ENCODE data around the gene SMIM35. TPM values are rescaled to one million over a fixed set of nuclear protein-coding genes. Genes with fewer than 3 reads are reported as not detected.

The SMIM35 gene
- total RNA-seq = not detected in 2 replicates

DNA sequence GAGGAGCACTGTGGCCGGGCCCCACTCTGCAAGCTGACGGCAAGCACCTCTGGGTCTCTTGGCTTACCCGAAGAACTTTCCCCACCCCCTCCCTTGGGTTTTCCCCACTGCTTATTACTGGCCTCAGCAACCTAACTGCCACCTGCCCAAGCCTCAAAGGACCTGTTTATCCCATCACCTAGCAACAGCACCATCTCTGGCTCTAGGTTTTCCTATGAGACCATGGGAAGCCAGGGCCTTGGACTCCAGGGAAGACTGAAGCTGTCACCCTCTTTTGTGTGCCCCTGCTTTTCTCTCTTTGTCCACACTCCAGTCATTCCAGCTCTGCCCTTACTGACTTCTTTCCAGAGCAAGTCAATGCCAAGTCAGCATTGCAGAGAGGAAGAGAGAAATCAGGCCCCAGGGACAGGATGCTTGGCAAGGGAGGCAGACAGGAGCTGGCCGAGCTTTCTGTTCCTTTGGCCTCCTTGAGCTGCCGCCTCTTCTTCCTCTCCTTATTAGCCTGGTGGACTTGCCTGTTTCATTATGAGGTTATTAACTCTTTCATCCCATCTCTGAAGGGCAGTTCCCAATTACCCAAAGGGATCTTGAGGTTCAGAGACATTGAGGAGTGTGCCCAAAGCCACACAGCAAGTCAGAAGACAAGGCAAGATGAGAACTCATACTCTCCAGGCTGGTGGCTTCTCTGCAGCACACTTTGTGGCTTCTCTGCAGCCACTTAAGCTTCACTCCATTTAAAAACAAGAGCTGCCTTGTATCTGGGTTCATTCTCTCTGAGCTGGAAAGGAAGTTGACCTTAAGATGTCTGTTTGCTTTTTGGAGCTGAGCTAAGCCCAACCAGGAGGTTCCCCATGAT is at the start of gene SMIM35:
Gene SMIM35, minus strand, starts transcription at position 51 of the 856 bp plus-strand sequence. CDS start 206 bp downstream, outside the sequence.

GRCh38 chr11:118076754-118077281 is 9.9 kb downstream of the SMIM35 start, which contains the start of gene TMPRSS4:
Gene TMPRSS4 (plus strand): TSS chr11:118077078. CDS start chr11:118077303, 225 bp downstream.

GRCh38 chr11:117985953-117986887 is 100.5 kb downstream of the SMIM35 start, which contains the start of gene IL10RA:
Gene IL10RA (plus strand): TSS chr11:117986394. CDS start chr11:117986468, 74 bp downstream.

Other genes starting within 250 kb of the SMIM35 start
- gene FXYD6, start 210.3 kb downstream of the SMIM35 start, total RNA-seq = 0.10 and 0.26 TPM in 2 replicates
- not detected in 2 replicates for gene TMPRSS13, start 157.6 kb downstream of the SMIM35 start, total RNA-seq
- gene IL10RA, start 100.6 kb downstream of the SMIM35 start, total RNA-seq = not detected in 2 replicates
- not detected in 2 replicates for gene TMPRSS4, start 9.9 kb downstream of the SMIM35 start, total RNA-seq
- gene SCN4B, start 65.9 kb upstream of the SMIM35 start, total RNA-seq = 0.07 TPM in 1 of 2 replicates, not detected in the other
- gene SCN2B, start 89.7 kb upstream of the SMIM35 start, total RNA-seq = 0.03 and 0.13 TPM in 2 replicates
- gene JAML, start 138.0 kb upstream of the SMIM35 start, total RNA-seq = not detected in 2 replicates
- gene MPZL3, start 165.4 kb upstream of the SMIM35 start, total RNA-seq = 0.59 and 1.7 TPM in 2 replicates
- 0.07 and 0.56 TPM in 2 replicates for gene MPZL2, start 177.3 kb upstream of the SMIM35 start, total RNA-seq
- not detected in 2 replicates for gene CD3E, start 217.8 kb upstream of the SMIM35 start, total RNA-seq